ENCODE data around the gene VEGFB.

VEGFB gene

GRCh38 chr11:64263021-64263946 is 28.9 kb downstream of the VEGFB start:
- DNase-seq: no peak

- DNase-seq: no peak
Measured at GRCh38 chr11:64263947-64264317, 29.5 kb downstream of the VEGFB start.

- no peak for DNase-seq
Measured at GRCh38 chr11:64264371-64264852, 30.0 kb downstream of the VEGFB start.

- DNase-seq: no peak
Measured at GRCh38 chr11:64265176-64266160, 31.1 kb downstream of the VEGFB start.

GRCh38 chr11:64266339-64266738 is 32.0 kb downstream of the VEGFB start:
- no peak for DNase-seq

GRCh38 chr11:64267207-64267945 is 33.0 kb downstream of the VEGFB start:
- DNase-seq: no peak

GRCh38 chr11:64268025-64268892 is 33.9 kb downstream of the VEGFB start:
- DNase-seq: no peak

GRCh38 chr11:64268893-64269539 is 34.6 kb downstream of the VEGFB start:
- peak; percentile 40 for DNase-seq

- peak; percentile 99 for DNase-seq
Measured at GRCh38 chr11:64269540-64270220, 35.3 kb downstream of the VEGFB start.

GRCh38 chr11:64275031-64275800 is 40.8 kb downstream of the VEGFB start:
- no peak for DNase-seq

GRCh38 chr11:64275841-64276240 is 41.5 kb downstream of the VEGFB start:
- no peak for DNase-seq

- DNase-seq: no peak
Measured at GRCh38 chr11:64276653-64277431, 42.5 kb downstream of the VEGFB start.

GRCh38 chr11:64278576-64279190 is 44.3 kb downstream of the VEGFB start:
- DNase-seq: no peak

GRCh38 chr11:64281957-64282770 is 47.8 kb downstream of the VEGFB start:
- no peak for DNase-seq

GRCh38 chr11:64283092-64283491 is 48.7 kb downstream of the VEGFB start:
- DNase-seq: no peak

- DNase-seq: peak; percentile 91
Measured at GRCh38 chr11:64284048-64284961, 49.9 kb downstream of the VEGFB start, which contains the start of gene BAD. Gene BAD, minus strand, starts transcription at chr11:64284665. Its CDS starts 297 bp downstream, at chr11:64284368.
